ENCODE results near the gene PSME3. TPM values are rescaled to one million over a fixed set of nuclear protein-coding genes. Genes with fewer than 3 reads are reported as not detected.

Gene PSME3
- total and polyA plus RNA-seq, 2 of the 13 experiments (the other 11 are each of a cell fraction or from before 2014, with no cell fraction given): 66.3 to 135 TPM

GRCh38 chr17:42797067-42798007 lies 35.9 kb upstream of the PSME3 start (continued):
- TF ChIP-seq, protein P1, sequence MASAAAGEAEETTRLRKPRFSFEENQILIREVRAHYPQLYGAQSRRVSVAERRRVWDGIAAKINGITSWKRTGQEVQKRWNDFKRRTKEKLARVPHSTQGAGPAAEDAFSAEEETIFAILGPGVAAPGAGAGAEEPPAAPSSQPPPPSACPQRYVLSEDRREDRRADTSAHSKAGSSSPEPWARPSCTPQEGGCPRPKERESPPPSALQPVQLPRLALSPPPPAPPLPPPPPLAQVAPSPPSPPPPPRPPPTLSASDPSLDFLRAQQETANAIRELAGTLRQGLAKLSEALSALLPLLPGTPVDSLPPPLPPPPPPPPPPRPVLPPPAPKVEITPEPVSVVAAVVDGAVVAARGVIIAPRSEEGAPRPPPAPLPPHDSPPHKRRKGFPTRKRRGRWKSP (CRISPR knock-in tag; IDR thresholded peaks at IDR 0.05): no peak
- TF ChIP-seq ZMYM4 (CRISPR knock-in tag; IDR thresholded peaks at IDR 0.05) (no peak), ELF3 (CRISPR knock-in tag; IDR thresholded peaks at IDR 0.05) (peak; percentile 55), MAZ (IDR thresholded peaks at IDR 0.05; ENCODE audit: borderline replicate concordance, low read depth, low read length) (no peak), MAZ (CRISPR knock-in tag; IDR thresholded peaks at IDR 0.05; ENCODE audit: low read depth) (0 out of 2 replicates have a peak, but pooled peaks have one; percentile 43), NFATC3 (CRISPR knock-in tag; IDR thresholded peaks at IDR 0.05) (no peak), KLF15 (CRISPR knock-in tag; IDR thresholded peaks at IDR 0.05; ENCODE audit: borderline replicate concordance) (no peak), TRAFD1 (CRISPR knock-in tag; IDR thresholded peaks at IDR 0.05; ENCODE audit: borderline replicate concordance) (peak; percentile 65; the same call in 1 of the 2 replicates), KAT7 (CRISPR knock-in tag; IDR thresholded peaks at IDR 0.05; ENCODE audit: borderline replicate concordance) (no peak; the same call in 1 of the 2 replicates), ZNF441 (CRISPR knock-in tag; IDR thresholded peaks at IDR 0.05; ENCODE audit: borderline replicate concordance) (0 out of 2 replicates have a peak, but pooled peaks have one; percentile 23), RBM39 (IDR thresholded peaks at IDR 0.05; ENCODE audit: low read depth, low read length, poor library complexity, severe bottlenecking) (no peak), HNRNPK (IDR thresholded peaks at IDR 0.05; ENCODE audit: low read depth, low read length, poor library complexity, severe bottlenecking) (peak; percentile 59), HNF4G (IDR thresholded peaks at IDR 0.05; ENCODE audit: borderline replicate concordance, low read depth, low read length) (no peak; the same call in 1 of the 2 replicates), HNF4G (CRISPR knock-in tag; IDR thresholded peaks at IDR 0.05; ENCODE audit: borderline replicate concordance, low read depth) (no peak)
- TF ChIP-seq, protein P2, sequence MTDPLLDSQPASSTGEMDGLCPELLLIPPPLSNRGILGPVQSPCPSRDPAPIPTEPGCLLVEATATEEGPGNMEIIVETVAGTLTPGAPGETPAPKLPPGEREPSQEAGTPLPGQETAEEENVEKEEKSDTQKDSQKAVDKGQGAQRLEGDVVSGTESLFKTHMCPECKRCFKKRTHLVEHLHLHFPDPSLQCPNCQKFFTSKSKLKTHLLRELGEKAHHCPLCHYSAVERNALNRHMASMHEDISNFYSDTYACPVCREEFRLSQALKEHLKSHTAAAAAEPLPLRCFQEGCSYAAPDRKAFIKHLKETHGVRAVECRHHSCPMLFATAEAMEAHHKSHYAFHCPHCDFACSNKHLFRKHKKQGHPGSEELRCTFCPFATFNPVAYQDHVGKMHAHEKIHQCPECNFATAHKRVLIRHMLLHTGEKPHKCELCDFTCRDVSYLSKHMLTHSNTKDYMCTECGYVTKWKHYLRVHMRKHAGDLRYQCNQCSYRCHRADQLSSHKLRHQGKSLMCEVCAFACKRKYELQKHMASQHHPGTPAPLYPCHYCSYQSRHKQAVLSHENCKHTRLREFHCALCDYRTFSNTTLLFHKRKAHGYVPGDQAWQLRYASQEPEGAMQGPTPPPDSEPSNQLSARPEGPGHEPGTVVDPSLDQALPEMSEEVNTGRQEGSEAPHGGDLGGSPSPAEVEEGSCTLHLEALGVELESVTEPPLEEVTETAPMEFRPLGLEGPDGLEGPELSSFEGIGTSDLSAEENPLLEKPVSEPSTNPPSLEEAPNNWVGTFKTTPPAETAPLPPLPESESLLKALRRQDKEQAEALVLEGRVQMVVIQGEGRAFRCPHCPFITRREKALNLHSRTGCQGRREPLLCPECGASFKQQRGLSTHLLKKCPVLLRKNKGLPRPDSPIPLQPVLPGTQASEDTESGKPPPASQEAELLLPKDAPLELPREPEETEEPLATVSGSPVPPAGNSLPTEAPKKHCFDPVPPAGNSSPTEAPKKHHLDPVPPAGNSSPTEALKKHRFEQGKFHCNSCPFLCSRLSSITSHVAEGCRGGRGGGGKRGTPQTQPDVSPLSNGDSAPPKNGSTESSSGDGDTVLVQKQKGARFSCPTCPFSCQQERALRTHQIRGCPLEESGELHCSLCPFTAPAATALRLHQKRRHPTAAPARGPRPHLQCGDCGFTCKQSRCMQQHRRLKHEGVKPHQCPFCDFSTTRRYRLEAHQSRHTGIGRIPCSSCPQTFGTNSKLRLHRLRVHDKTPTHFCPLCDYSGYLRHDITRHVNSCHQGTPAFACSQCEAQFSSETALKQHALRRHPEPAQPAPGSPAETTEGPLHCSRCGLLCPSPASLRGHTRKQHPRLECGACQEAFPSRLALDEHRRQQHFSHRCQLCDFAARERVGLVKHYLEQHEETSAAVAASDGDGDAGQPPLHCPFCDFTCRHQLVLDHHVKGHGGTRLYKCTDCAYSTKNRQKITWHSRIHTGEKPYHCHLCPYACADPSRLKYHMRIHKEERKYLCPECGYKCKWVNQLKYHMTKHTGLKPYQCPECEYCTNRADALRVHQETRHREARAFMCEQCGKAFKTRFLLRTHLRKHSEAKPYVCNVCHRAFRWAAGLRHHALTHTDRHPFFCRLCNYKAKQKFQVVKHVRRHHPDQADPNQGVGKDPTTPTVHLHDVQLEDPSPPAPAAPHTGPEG (CRISPR knock-in tag; IDR thresholded peaks at IDR 0.05): peak; percentile 68; the same call in 1 of the 2 replicates

All from HepG2 (cell line).